GM19324 (cell line): ENCODE data around the gene CDH23.

Experiments
- ATAC-seq: cut with Tn5 transposase; IDR thresholded peaks from one replicate; pipeline ENCODE4 v1.9.1; 2021; ENCODE audit warnings: mild to moderate bottlenecking, moderate library complexity; ENCODE audit not compliant: unreplicated experiment, low FRiP score

Gene CDH23

GRCh38 chr10:71688256-71688655 lies 291.5 kb downstream of the CDH23 start:
- no peak for ATAC-seq

- ATAC-seq: no peak
These were observed 293.5 kb downstream of the CDH23 start for GRCh38 chr10:71690094-71690720.

- no peak for ATAC-seq
These were observed 294.7 kb downstream of the CDH23 start for GRCh38 chr10:71691405-71691804.

- no peak for ATAC-seq
These were observed 296.0 kb downstream of the CDH23 start for GRCh38 chr10:71692598-71693306.

GRCh38 chr10:71693377-71693776 lies 296.7 kb downstream of the CDH23 start:
- ATAC-seq: no peak

- ATAC-seq: no peak
These were observed 297.4 kb downstream of the CDH23 start for GRCh38 chr10:71694039-71694501.

GRCh38 chr10:71694567-71694968 lies 297.8 kb downstream of the CDH23 start:
- ATAC-seq: peak; percentile 80

- no peak for ATAC-seq
These were observed 299.1 kb downstream of the CDH23 start for GRCh38 chr10:71695502-71696476.

- no peak for ATAC-seq
These were observed 300.1 kb downstream of the CDH23 start for GRCh38 chr10:71696628-71697326.

GRCh38 chr10:71697938-71698709 lies 301.4 kb downstream of the CDH23 start:
- no peak for ATAC-seq

- no peak for ATAC-seq
These were observed 302.0 kb downstream of the CDH23 start for GRCh38 chr10:71698737-71699136.

GRCh38 chr10:71700731-71701368 lies 304.1 kb downstream of the CDH23 start:
- ATAC-seq: no peak

- ATAC-seq: no peak
These were observed 304.9 kb downstream of the CDH23 start for GRCh38 chr10:71701496-71702132.

- ATAC-seq: no peak
These were observed 306.9 kb downstream of the CDH23 start for GRCh38 chr10:71703577-71703976.

GRCh38 chr10:71704816-71705215 lies 308.1 kb downstream of the CDH23 start:
- no peak for ATAC-seq

GRCh38 chr10:71705582-71705981 lies 308.9 kb downstream of the CDH23 start:
- no peak for ATAC-seq

GRCh38 chr10:71706216-71707121 lies 309.7 kb downstream of the CDH23 start:
- ATAC-seq: no peak
